ENCODE measurements around the gene UPB1.
"Not testable (repeated sequence)": the region's sequence is repeated elsewhere in the genome, so short reads cannot be mapped to it uniquely, and the experiment has no call there.

UPB1 gene

GRCh38 chr22:24504956-24505736 is 10.0 kb downstream of the UPB1 start:
- DNase-seq: no peak

GRCh38 chr22:24506802-24507438 is 11.8 kb downstream of the UPB1 start:
- DNase-seq: peak; percentile 48

GRCh38 chr22:24507716-24508115 is 12.6 kb downstream of the UPB1 start:
- DNase-seq: no peak

- peak; percentile 75 for DNase-seq
Observed at GRCh38 chr22:24510637-24511625, 15.8 kb downstream of the UPB1 start.

GRCh38 chr22:24512043-24512442 is 16.9 kb downstream of the UPB1 start:
- no peak for DNase-seq

- no peak for DNase-seq
Observed at GRCh38 chr22:24513378-24514240, 18.5 kb downstream of the UPB1 start.

GRCh38 chr22:24514241-24515026 is 19.3 kb downstream of the UPB1 start:
- DNase-seq: no peak

GRCh38 chr22:24515027-24515338 is 19.9 kb downstream of the UPB1 start:
- DNase-seq: no peak

GRCh38 chr22:24516301-24516737 is 21.2 kb downstream of the UPB1 start:
- DNase-seq: peak; percentile 90

GRCh38 chr22:24517446-24517845 is 22.3 kb downstream of the UPB1 start:
- no peak for DNase-seq

- no peak for DNase-seq
Observed at GRCh38 chr22:24518228-24518627, 23.1 kb downstream of the UPB1 start.

GRCh38 chr22:24518771-24519485 is 23.8 kb downstream of the UPB1 start:
- DNase-seq: no peak

GRCh38 chr22:24519496-24519895 is 24.4 kb downstream of the UPB1 start:
- no peak for DNase-seq

GRCh38 chr22:24521791-24522245 is 26.7 kb downstream of the UPB1 start:
- DNase-seq: peak; percentile 64

- peak; percentile 71 for DNase-seq
Observed at GRCh38 chr22:24523873-24524272, 28.7 kb downstream of the UPB1 start.

GRCh38 chr22:24525416-24526037 is 30.4 kb downstream of the UPB1 start:
- peak; percentile 63 for DNase-seq

GRCh38 chr22:24526191-24526590 is 31.1 kb downstream of the UPB1 start:
- no peak for DNase-seq

GRCh38 chr22:24529898-24530297 is 34.8 kb downstream of the UPB1 start:
- DNase-seq: no peak

GRCh38 chr22:24530968-24531367 is 35.8 kb downstream of the UPB1 start:
- DNase-seq: not testable (repeated sequence)

GRCh38 chr22:24532075-24532474 is 36.9 kb downstream of the UPB1 start:
- DNase-seq: no peak
